Ascending aorta (tissue), 2 donors: ENCODE results near the gene GABBR2. TPM values are rescaled to one million over a fixed set of nuclear protein-coding genes. Genes with fewer than 3 reads are reported as not detected.

Experiments
- DNase-seq, 2 donors: peaks; one replicate each; pipeline ENCODE4 v3.0.0-alpha.2; 2019; ENCODE audit warnings: low spot score in 2 of 2
- H3K27ac ChIP-seq, 2 donors: fragments of 200-600 bp; sonication (generic); one replicate each; pipeline ENCODE4 v1.5.1; 2016 to 2017; ENCODE audit warnings: mild to moderate bottlenecking in 1 of 2
- H3K27me3 ChIP-seq: fragments of 200-600 bp; sonication (generic); one replicate; pipeline ENCODE4 v1.5.1; 2017
- H3K36me3 ChIP-seq, 2 donors: fragments of 200-600 bp; sonication (generic); one replicate each; pipeline ENCODE4 v1.5.1; 2016
- H3K4me1 ChIP-seq, 2 donors: fragments of 200-600 bp; sonication (generic); one replicate each; pipeline ENCODE4 v1.5.1; 2016 to 2017; ENCODE audit warnings: mild to moderate bottlenecking in 1 of 2
- H3K4me3 ChIP-seq, 2 donors: fragments of 200-600 bp; sonication (generic); one replicate each; pipeline ENCODE4 v1.5.1; 2016 to 2017; ENCODE audit warnings: mild to moderate bottlenecking in 1 of 2
- H3K9me3 ChIP-seq, 2 donors: fragments of 200-600 bp; sonication (generic); one replicate each; pipeline ENCODE4 v1.5.1; 2016
- CTCF ChIP-seq, 3 experiments: fragments of 200-600 bp in 2 of 3; fragments of 450-650 bp in 1 of 3; sonication (generic) in 2 of 3; IDR thresholded peaks; one replicate each; pipeline ENCODE4 v1.5.1; 2016 to 2019; ENCODE audit warnings: antibody characterized with exemption in 3 of 3, mild to moderate bottlenecking in 1 of 3, moderate library complexity in 1 of 3
- intact Hi-C: fragments of 100-400 bp; cut with DNase I; formaldehyde crosslinking; loops from one replicate; pipeline ENCODE4 v1.15.1; 2023
- total RNA-seq: library from RNA; depleted of rRNA; stranded (reverse); fragments of >200 nt; gene quantifications from one replicate; pipeline ENCODE4 v1.1.0, GENCODE V29; 2016

Gene GABBR2
- total RNA-seq, 1 donor from 2014 or later, result not detected

- Histone ChIP-seq H3K36me3 (no peaks in the 10 kb centered on the region), H3K4me3 (no peak overlapping the region), H3K27me3 (no peaks in the 10 kb centered on the region), H3K9me3 (peaks cover 0 to 5% of the 10 kb centered on the region in 2 donors), H3K27ac (no peak overlapping the region), H3K4me1 (no peaks in the 10 kb centered on the region)
- intact Hi-C loops, result no loop called here
- peak in 1 of 3 experiments; percentile 8 for TF ChIP-seq CTCF (IDR thresholded peaks at IDR 0.05)
- no peak for DNase-seq
These were observed 30.4 kb downstream of the GABBR2 start for GRCh38 chr9:98678244-98678842.

DNA sequence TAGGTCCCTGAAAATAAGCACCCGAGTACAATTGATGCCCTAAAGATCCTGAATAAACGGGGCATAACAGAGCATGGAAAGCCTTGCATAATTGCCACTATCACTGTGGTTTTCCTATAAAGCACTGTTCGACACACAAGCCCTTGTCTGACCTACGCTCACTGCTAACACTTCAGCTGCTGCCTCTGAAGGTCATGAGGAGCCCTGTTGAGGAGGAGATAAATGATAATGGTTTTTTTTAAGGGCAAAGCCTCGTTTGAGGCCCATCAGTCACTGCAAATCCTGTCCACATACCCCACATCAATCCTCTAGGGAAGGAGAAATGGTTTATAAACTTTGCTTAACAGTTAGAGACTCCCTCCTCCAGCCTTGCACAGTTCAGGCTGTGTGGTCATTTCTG is 35.1 kb downstream of the GABBR2 start:
- no peak overlapping the region for H3K27ac ChIP-seq
- no peaks in the 10 kb centered on the region for H3K36me3 ChIP-seq
- no peak for DNase-seq
- intact Hi-C loops, result no loop called here
- no peak for TF ChIP-seq CTCF (IDR thresholded peaks at IDR 0.05)
- H3K4me1 ChIP-seq, result no peaks in the 10 kb centered on the region
- H3K27me3 ChIP-seq, result no peaks in the 10 kb centered on the region
- no peak overlapping the region for H3K4me3 ChIP-seq
- peaks cover 0 to 5% of the 10 kb centered on the region in 2 donors for H3K9me3 ChIP-seq

GRCh38 chr9:98667005-98667640 is 41.6 kb downstream of the GABBR2 start:
- Histone ChIP-seq H3K27ac (no peak overlapping the region), H3K4me3 (no peak overlapping the region), H3K9me3 (no peaks in the 10 kb centered on the region), H3K27me3 (no peaks in the 10 kb centered on the region), H3K4me1 (no peaks in the 10 kb centered on the region), H3K36me3 (no peaks in the 10 kb centered on the region)
- no peak for DNase-seq
- TF ChIP-seq CTCF (IDR thresholded peaks at IDR 0.05), result no peak
- intact Hi-C loops, result loop anchor here (10.0 kb wide), 1 partner anchor 728 kb away; no protein-coding TSS in a partner anchor

GRCh38 chr9:98665501-98665900 is 43.2 kb downstream of the GABBR2 start:
- TF ChIP-seq CTCF (IDR thresholded peaks at IDR 0.05), result no peak
- Histone ChIP-seq H3K36me3 (no peaks in the 10 kb centered on the region), H3K9me3 (no peaks in the 10 kb centered on the region), H3K27me3 (no peaks in the 10 kb centered on the region), H3K4me1 (no peaks in the 10 kb centered on the region), H3K27ac (no peak overlapping the region), H3K4me3 (no peak overlapping the region)
- no peak for DNase-seq
- intact Hi-C loops, result loop anchor here (10.0 kb wide), 1 partner anchor 729 kb away; no protein-coding TSS in a partner anchor

- intact Hi-C loops, result loop anchor here (10.0 kb wide), 1 partner anchor 734 kb away; no protein-coding TSS in a partner anchor
- no peaks in the 10 kb centered on the region for H3K9me3 ChIP-seq
- H3K27ac ChIP-seq, result no peak overlapping the region
- H3K4me3 ChIP-seq, result no peak overlapping the region
- peaks cover 3 to 10% of the 10 kb centered on the region in 2 donors for H3K4me1 ChIP-seq
- no peak for DNase-seq
- H3K36me3 ChIP-seq, result no peaks in the 10 kb centered on the region
- no peak for TF ChIP-seq CTCF (IDR thresholded peaks at IDR 0.05)
- H3K27me3 ChIP-seq, result no peaks in the 10 kb centered on the region
These were observed 48.2 kb downstream of the GABBR2 start for GRCh38 chr9:98660541-98660940.
